Kidney capillary endothelial cell (primary cell): ENCODE data around the gene MSH3.
"Not testable (repeated sequence)": the region's sequence is repeated elsewhere in the genome, so short reads cannot be mapped to it uniquely, and the experiment has no call there.

ENCODE experiments used
- DNase-seq: peaks from one replicate; pipeline ENCODE4 v3.0.0-alpha.2; 2018; ENCODE audit warnings: low spot score

Gene MSH3

DNA sequence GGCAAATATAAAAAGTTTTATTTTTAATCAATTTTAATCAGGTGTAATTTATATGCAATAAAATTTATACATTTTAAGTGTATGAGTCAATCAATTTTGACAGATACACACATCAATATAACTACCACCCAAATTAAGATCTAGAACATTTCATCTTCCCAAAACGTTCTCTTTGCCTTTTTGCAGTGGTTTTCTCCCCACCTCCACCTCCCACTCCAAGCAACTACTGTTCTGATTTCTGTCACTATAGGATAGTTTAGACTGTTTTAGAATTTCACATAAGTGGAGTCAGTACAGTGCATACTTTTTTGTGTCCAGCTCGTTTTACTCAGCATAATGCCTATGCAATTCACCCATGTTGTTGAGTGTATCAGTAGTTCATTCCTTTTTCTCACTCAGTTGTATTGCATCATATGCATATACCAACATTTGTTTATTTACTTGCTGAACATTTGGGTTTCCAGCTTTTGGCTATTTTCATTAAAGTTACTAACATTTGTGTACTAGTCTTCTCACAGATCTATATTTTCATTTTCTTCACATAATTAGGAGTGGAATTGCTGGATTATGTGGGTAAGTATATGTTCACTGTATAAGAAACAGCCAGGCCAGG lies 52.5 kb downstream of the MSH3 start:
- no peak for DNase-seq

DNA sequence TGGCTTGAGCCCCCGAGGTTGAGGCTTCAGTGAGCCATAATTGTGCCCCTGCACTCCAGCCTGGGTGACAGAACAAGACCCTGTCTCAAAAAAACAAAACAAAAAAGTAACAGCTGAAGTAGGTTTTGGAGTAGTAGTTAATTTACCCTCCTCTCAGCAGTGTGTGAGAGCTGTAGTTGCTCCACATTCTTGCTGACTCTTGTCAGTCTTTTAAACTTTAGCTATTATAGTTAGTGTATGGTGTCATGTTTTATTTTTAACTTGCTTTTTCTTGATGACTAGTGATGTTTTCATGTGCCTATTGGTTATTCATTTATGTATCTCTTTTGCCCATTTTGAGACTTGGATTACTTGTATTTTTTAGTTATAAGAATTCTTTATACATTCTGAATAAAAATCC lies 53.2 kb downstream of the MSH3 start:
- DNase-seq, result no peak

DNA sequence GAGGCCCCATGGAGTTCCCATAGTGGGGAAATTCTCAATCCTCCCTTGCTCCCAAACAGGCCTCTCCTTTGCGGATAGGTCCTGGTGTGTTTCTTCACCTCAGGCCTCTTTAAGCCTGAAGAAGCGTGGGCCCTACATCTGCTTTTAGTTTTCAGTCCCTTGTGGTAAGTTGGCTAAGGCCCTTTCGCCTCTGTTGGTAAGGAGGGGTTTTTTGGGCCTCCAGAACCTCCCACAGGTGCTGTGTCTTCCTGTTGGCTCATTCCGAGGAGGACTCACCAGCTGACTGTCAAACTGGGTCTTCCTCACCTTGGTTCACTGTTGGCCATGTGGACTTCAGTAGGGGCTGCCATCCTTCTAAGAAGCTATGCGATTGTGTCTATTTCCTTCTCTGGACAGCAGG lies 56.8 kb downstream of the MSH3 start:
- DNase-seq, result no peak

DNA sequence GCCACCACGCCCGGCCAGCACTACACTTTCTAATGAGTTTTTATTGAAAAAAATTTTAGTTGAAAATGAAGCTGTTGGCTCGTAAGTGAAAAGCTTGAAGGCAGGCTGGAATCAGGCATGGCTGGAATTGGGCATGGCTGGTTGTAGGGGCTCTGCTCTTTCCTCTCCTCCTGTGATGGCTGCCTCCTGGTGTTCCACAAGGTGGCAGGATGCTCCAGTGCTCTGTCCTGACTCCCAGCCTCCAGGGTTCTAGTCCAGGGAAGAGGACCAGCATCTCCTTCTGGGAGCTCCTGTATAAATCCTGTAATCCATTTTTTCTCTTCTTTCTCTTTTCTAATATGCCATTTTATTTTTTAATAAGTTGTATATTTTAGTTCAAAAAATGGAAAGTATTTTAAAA lies 57.5 kb downstream of the MSH3 start:
- DNase-seq, result peak; percentile 36

- DNase-seq, result no peak
Measured at GRCh38 chr5:80712919-80713318, 58.5 kb downstream of the MSH3 start.

GRCh38 chr5:80713631-80714030 lies 59.2 kb downstream of the MSH3 start:
- DNase-seq, result peak; percentile 58

GRCh38 chr5:80714570-80715298 lies 60.3 kb downstream of the MSH3 start:
- DNase-seq, result no peak

DNA sequence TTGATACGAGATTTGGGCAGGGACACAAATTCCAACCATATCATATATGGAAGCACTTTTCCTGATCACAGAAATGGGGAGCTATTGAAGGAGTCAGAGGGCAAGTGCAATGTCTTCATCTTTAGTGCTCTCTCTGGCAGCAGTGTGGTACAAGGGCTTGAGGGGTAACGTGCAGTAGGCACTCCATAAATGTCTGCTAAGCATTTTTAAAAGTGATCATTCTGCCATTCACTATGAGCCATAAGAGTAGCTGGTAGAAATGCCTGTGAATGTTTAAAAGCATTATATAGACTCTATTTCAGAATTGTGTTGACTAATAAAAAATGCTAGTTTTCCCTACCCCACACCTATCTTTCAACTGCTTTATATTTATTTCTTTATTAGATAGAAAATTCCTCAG lies 61.4 kb downstream of the MSH3 start:
- no peak for DNase-seq

- DNase-seq, result no peak
Measured at GRCh38 chr5:80720181-80720580, 65.7 kb downstream of the MSH3 start.

DNA sequence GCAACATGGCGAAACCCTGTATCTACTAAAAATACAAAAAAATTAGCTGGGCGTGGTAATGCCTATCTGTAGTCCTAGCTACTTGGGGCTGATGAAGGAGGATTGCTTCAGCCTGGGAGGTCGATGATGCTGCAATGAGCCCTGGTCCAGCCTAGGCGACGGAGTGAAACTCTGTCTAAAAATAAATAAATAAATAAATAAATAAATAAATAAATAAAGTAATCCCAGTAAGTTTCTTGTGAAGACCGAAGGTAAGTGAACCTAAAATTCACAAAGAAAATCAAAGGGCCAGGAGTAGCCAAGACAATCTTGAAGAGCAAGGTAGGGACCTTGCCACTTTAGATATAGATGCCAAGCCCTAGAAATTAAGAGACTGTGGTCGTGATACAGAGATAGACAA lies 68.5 kb downstream of the MSH3 start:
- DNase-seq, result no peak

GRCh38 chr5:80725446-80725845 lies 71.0 kb downstream of the MSH3 start:
- no peak for DNase-seq

DNA sequence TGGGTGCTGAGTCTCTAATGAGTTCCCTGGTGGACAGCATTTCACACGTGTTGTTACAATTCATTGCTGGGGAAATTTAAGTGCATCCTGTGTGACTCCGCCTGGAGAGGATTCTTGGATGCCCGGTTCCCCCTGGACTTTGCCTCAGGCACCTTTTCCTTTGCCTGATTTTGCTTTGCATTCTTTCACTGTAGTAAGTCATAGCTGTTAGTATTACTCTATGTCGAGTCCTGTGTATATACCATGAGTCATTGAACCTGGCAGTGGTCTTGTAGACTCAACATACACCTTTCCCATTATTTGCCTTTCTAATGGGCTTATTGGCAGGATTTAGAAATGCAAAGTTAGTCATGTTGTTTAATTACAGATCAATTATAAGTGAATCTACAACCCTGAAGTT lies 82.3 kb downstream of the MSH3 start:
- no peak for DNase-seq

- DNase-seq, result no peak
Measured at GRCh38 chr5:80738466-80738865, 84.0 kb downstream of the MSH3 start.

- no peak for DNase-seq
Measured at GRCh38 chr5:80739057-80739456, 84.6 kb downstream of the MSH3 start.

DNA sequence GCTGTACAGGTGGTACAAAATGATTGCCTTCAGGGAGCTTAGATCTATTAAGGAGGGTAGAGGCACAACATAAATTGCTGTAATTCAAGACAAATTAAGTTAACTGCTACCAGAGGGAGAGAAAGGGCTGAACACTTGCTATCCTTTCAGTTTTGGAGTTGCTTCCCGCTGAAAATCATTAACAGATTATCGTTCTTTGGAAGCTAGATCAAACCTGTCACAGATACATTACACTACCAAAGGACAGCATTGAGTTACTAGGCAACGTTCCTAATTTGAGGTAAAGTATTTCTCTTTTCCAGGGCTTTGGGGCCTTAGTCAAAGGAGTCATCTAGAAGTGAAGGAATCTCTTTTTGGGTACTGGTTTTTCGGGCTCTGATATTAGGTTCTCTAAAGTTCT lies 85.0 kb downstream of the MSH3 start:
- no peak for DNase-seq

GRCh38 chr5:80739898-80740297 lies 85.4 kb downstream of the MSH3 start:
- no peak for DNase-seq

DNA sequence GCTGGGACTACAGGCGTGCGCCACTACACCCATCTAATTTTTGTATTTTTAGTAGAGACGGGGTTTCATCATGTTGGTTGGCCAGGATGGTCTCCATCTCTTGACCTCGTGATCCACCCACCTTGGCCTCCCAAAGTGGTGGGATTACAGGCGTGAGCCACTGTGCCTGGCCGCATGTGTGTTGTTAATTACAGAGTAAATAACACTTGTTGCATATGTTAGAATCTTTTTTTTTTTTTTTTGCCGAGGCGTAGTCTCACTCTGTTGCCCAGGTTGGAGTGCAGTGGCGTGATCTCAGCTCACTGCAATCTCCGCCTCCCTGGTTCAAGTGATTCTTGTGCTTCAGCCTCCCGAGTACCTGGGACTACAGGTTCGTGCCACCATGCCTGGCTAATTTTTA lies 86.0 kb downstream of the MSH3 start:
- not testable (repeated sequence) for DNase-seq

- DNase-seq, result no peak
Measured at GRCh38 chr5:80740999-80741398, 86.5 kb downstream of the MSH3 start.

DNA sequence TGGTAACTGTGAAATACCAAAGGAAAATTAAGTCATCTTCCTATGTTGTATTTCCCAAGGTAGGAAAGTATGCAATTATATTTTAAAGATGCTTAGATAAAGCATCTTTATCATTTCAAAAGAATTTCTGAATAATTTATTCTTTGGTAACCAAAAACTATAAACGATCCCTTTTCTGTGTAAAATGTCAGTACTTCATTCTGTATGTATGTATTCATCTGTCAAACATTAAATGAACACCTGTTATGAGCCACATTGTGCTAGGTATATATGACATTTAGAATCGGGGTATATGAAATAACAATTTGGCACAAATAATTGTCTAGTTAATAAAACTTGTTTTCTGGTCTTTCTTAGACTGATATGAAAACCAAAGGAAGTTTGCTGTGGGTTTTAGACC lies 89.7 kb downstream of the MSH3 start:
- DNase-seq, result no peak

- no peak for DNase-seq
Measured at GRCh38 chr5:80745490-80745889, 91.0 kb downstream of the MSH3 start.

GRCh38 chr5:80747922-80748321 lies 93.5 kb downstream of the MSH3 start:
- no peak for DNase-seq

DNA sequence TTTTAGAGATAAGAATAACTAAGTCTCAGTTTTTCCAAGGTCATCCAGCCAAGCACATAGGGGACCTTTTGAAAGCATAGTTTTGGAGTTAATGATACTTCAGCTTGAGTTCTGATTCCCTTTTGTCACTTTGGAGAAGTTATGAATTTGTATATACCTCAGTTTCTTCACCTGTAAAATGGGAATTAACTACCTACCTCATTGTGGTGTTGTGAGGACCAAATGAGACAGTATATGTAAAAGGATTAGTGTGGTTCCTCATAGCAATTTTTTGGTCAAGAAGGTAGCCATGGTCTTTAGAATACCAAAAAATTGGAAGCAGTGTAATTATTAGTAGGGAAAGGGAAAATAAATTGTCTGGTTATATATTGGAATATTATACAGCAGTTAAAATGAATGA lies 98.0 kb downstream of the MSH3 start:
- DNase-seq, result no peak

DNA sequence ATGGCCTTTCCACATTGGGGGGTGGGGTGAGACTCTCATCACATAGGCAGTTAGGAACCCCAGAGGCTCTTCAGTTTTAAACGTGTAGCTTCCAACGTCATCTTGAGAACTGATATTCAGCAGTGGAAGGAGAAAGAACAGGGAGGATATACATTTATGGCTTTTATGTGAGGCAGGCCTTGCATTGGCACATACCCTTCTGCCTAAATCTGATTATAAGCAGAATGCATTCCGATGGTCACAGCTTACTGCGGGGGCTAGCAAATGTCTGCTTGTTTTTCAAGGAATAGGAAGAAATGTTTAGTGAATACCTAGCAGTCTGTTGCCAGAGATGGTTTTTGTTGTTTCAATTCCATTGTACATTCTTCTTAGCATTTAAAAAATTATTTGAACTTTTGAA lies 99.3 kb downstream of the MSH3 start:
- DNase-seq, result no peak

DNA sequence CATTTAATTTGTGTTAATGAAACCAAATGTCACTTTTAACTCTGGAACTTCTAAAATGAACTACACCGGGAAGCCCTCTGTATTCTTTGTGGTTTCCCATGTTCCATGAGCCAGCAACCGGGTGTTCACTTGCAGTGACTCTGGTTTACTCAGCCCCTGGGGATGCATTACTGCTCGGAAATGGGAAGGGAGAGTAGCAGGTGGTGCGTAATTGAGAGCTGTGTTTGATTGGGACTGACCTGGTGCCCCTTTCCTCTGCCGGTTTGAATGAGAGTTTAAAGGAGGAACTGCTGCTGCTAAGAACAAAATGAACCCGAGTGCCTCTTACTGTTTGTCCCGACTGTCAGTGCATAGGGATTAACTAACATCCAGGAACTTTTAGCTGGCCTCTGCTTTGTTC lies 100.4 kb downstream of the MSH3 start:
- DNase-seq, result no peak
